IPS-15b (cell line): ENCODE results near the gene SLC48A1.

Experiments
- H3K27me3 ChIP-seq: one replicate; pipeline ENCODE4 v1.6.1; 2013; ENCODE audit warnings: low read length; ENCODE audit not compliant: control insufficient read depth, insufficient read depth
- H3K36me3 ChIP-seq: one replicate; pipeline ENCODE4 v1.6.1; 2013; ENCODE audit warnings: low read length; ENCODE audit not compliant: control insufficient read depth, insufficient read depth
- H3K4me1 ChIP-seq: one replicate; pipeline ENCODE4 v1.6.1; 2013; ENCODE audit warnings: mild to moderate bottlenecking, low read length; ENCODE audit not compliant: control insufficient read depth, insufficient read depth
- H3K4me3 ChIP-seq: one replicate; pipeline ENCODE4 v1.5.1; 2013; ENCODE audit warnings: low read depth, low read length
- H3K9ac ChIP-seq: one replicate; pipeline ENCODE4 v1.6.1; 2013; ENCODE audit warnings: low read depth, mild to moderate bottlenecking, low read length
- H3K9me3 ChIP-seq: one replicate; pipeline ENCODE4 v1.6.1; 2013; ENCODE audit warnings: mild to moderate bottlenecking, low read length; ENCODE audit not compliant: control insufficient read depth, insufficient read depth

SLC48A1 gene

DNA sequence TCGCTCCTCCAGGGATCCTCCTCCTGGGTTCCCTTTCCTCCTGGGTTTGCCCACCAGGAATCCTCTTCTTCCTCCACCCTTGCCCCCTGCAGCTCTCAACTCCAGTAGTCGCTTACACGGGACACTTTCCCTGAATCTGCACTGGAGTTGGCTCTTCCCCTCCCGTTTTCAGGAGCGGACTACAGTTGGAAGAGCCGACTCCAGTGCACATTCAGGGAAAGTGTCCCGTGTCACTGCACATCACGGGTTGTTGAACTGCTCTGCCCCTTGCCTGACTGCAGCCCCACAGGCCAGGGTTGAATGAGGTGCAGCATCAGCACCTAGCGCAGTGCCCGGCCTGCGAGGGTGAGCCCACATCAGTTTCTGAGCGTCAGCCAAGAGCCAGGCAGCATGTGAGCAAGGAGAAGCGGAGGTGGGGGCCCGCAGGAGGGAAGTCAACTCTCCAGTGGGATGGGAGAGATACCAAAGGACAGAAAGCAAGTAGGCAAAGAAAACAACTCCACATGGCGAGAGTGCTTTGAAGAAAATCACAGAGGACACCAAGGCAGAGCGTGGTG is 27.5 kb upstream of the SLC48A1 start:
- no peak overlapping the region for H3K9ac ChIP-seq
- H3K27me3 ChIP-seq, result no peaks in the 10 kb centered on the region
- H3K4me3 ChIP-seq, result no peak overlapping the region
- no peaks in the 10 kb centered on the region for H3K4me1 ChIP-seq
- no peaks in the 10 kb centered on the region for H3K36me3 ChIP-seq
- H3K9me3 ChIP-seq, result no peaks in the 10 kb centered on the region

DNA sequence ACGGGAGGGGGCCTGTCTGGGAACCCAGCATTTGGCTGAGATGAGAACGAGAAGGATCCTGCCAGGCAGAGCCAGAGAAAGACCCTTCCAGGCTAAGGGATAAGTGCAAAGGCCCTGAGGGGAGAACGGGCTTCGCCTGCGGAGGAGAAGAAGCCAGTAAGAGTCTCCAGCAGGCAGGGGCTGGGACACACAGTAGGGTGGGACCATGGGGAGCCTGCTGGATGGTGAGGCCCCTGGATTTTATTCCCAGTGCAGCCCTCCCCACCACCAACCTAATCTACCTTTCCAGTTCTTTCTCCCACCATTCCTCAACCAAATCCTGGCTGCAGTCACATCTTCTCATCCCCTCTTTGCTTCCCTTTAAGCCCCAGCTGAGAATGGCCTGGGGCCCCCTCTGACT is 27.0 kb upstream of the SLC48A1 start:
- Histone ChIP-seq H3K4me3 (no peak overlapping the region), H3K4me1 (no peaks in the 10 kb centered on the region)

DNA sequence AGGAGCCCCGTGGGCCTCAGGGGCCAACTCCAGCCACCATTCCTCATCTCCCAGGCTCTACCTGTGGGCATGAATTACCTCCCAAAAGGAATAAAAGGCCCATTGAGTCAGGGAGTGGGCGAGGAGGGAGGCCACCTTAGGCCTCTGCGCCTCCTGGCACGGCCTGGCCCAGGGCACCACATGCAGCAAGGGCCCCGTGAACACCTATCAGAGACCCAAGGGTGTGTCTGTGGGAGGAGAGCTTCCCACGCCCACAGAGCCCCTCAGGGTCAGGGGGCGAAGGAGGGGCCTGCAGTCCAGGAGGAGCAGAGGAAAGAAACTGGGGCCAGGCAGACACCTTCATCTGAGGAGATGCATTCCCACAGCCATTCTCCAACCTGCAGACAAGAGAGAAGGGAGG is 26.5 kb upstream of the SLC48A1 start:
- Histone ChIP-seq H3K4me3 (no peak overlapping the region), H3K27me3 (no peaks in the 10 kb centered on the region)

More for the DNA sequence above, 27.0 kb upstream of the SLC48A1 start:
- H3K9ac ChIP-seq, result no peak overlapping the region
- H3K9me3 ChIP-seq, result no peaks in the 10 kb centered on the region
- no peaks in the 10 kb centered on the region for H3K27me3 ChIP-seq
- no peaks in the 10 kb centered on the region for H3K36me3 ChIP-seq

DNA sequence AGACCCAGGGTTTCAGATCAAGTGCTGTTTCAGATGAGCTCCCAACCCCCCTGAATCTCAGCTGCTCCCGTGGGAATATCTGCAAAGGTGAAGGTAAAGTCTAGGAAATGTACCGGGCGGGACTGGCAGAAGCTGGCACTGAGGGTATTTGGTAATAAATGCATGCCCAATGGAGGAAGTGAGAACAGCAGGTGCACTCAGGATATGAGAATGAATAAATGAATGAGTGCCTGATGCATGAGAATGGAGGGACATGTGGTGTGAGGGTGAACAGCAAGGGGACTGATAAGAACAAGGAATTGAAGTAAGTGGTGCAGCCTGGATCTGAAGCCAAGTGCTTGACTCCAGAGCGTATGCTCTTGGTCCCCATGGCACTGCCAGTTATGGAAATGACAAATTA is 25.9 kb upstream of the SLC48A1 start:
- H3K9me3 ChIP-seq, result no peaks in the 10 kb centered on the region
- H3K4me1 ChIP-seq, result no peaks in the 10 kb centered on the region
- no peaks in the 10 kb centered on the region for H3K36me3 ChIP-seq
- no peak overlapping the region for H3K4me3 ChIP-seq
- H3K9ac ChIP-seq, result no peak overlapping the region
- H3K27me3 ChIP-seq, result no peaks in the 10 kb centered on the region

More for the DNA sequence above, 26.5 kb upstream of the SLC48A1 start:
- H3K4me1 ChIP-seq, result no peaks in the 10 kb centered on the region
- no peaks in the 10 kb centered on the region for H3K9me3 ChIP-seq
- no peaks in the 10 kb centered on the region for H3K36me3 ChIP-seq
- H3K9ac ChIP-seq, result no peak overlapping the region

DNA sequence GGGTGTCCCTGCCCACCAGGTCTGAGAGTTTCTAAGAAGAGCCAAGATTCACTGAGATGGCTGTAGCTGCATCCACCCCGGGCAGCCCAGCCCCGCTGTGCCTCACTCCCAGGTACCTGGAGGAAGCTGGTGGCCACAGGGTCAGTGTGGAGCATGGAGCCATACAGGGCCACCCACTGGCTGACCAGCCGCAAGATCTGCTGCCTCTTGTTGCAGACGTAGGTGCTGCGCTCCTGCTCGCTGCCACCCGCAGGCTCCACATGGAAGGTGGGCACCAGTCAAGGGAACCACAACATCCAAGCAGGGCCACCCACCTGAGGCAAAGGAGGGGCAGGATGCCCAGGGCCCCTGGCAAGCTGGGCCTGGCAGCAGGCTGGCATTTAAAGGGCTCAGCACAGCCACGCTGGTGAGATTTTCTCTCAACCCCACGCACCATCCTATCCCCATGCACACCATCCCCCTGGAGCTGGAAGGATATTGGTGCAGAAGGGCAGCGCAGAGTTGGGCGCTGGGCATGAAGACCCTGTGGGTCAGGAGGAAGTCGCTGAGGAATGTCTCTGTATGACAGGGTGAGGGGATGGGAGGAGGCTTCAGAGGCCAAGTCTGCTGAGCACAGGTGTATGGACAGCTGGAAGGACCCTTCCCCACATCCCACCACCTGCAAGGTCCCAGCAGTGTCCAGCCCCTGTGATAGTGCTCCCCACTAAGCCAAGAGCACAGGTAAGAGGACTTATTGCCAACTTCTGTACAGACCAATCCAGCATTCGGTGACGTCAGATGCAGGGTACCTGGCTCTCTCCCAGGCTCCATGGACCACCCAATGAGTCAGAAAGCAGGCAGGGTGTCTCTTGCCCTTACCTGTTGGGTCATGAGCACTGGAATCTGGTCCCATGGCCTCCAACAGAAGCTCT is 25.2 kb upstream of the SLC48A1 start:
- no peak overlapping the region for H3K9ac ChIP-seq
- H3K4me3 ChIP-seq, result no peak overlapping the region
- no peaks in the 10 kb centered on the region for H3K4me1 ChIP-seq
- no peaks in the 10 kb centered on the region for H3K36me3 ChIP-seq
- H3K27me3 ChIP-seq, result no peaks in the 10 kb centered on the region
- no peaks in the 10 kb centered on the region for H3K9me3 ChIP-seq

DNA sequence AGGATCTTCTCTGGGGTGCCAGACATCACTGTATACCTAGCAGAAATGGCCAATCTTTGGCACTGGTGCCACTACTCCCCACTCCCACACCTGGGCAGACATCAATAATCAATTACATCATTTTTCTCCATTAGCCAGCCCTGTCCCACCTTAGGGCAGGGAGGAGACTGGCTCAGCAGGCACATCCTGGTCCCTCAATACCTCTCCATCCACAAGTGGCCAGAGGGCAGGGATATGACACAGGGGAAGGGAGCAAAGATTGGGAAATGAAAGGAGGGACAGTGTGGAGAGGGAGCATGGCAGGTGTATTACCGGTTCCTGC is 24.6 kb upstream of the SLC48A1 start:
- H3K4me1 ChIP-seq, result no peaks in the 10 kb centered on the region
- no peaks in the 10 kb centered on the region for H3K27me3 ChIP-seq
- no peaks in the 10 kb centered on the region for H3K36me3 ChIP-seq
- H3K9me3 ChIP-seq, result no peaks in the 10 kb centered on the region
- H3K9ac ChIP-seq, result no peak overlapping the region
- H3K4me3 ChIP-seq, result no peak overlapping the region

DNA sequence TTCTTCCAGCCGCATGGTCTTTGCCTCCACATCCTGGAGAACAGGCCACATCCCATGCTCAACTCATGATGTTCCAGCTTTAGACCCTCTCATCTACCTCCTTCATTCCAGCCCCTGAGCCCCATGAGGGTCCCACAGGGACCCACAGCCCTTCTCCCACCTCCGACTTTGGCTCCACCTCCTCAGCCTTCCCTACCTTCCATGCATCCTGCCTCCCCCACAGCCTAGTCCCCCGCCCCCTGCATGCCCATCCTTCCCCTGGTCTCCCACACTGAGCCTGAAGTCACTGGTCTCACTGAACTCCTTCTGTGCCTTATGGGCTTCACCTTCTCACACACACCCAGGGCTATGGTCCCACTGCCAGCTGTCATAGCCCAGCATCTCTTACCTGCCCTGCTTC is 24.1 kb upstream of the SLC48A1 start:
- no peaks in the 10 kb centered on the region for H3K9me3 ChIP-seq
- no peak overlapping the region for H3K9ac ChIP-seq
- no peaks in the 10 kb centered on the region for H3K4me1 ChIP-seq
- H3K36me3 ChIP-seq, result no peaks in the 10 kb centered on the region
- no peak overlapping the region for H3K4me3 ChIP-seq
- no peaks in the 10 kb centered on the region for H3K27me3 ChIP-seq

DNA sequence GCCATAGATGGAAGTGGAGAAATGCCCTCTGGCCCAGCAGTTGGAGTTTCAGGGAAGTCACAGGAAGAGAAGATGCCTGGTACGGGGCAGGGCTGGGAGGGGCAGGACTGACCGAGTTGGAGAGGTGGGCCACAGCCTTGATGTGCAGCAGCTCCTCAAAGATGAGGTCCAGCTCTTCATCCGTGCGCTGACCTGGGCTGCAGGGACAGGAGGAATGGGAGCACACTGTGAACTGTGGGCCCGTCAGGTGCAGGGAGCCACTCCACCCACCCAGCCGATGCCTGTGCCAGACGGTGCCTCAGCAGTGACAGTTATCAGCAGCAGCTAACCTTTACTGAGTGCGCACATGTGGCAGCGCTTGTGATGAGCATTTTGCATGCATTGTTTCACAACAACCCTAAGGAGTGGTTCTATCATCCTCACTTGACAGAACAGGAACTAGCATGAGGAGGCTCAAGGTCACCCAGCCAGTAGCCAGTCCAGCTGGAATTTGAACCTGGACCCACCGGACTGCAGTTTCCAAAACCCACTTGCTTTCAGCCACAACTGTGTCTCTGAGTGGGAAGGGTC is 22.7 kb upstream of the SLC48A1 start:
- Histone ChIP-seq H3K27me3 (no peaks in the 10 kb centered on the region), H3K4me3 (no peak overlapping the region), H3K9ac (no peak overlapping the region), H3K9me3 (no peaks in the 10 kb centered on the region), H3K36me3 (no peaks in the 10 kb centered on the region), H3K4me1 (no peaks in the 10 kb centered on the region)

DNA sequence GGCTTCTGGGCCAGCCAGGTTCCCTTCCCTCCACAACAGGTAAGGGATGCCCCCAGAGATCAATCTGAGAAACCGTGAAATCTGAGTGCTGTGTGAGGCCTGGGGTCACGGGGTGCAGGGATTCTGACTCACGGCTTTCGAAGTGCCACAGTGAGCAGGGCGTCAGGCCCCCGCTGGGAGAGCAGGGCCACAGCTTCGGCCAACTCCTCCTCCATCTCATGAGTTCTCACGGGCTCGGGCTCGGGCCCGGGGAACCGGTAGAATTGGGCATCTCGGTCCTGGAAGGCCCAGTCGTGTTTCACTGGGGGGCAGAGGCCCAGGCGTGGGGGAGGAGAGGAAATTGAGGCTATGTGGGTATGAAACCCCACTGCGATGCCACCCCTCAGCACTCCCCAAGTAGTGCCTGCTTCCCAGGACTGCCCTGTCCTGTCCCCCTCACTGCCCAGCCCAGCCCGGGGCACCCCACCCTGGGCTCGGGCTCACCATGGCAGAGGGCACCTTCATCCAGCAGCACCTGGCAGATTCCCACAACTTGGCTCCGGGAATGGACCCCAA is 22.0 kb upstream of the SLC48A1 start:
- H3K9me3 ChIP-seq, result no peaks in the 10 kb centered on the region
- no peaks in the 10 kb centered on the region for H3K4me1 ChIP-seq
- no peak overlapping the region for H3K9ac ChIP-seq
- peaks cover 5% of the 10 kb centered on the region for H3K36me3 ChIP-seq
- no peaks in the 10 kb centered on the region for H3K27me3 ChIP-seq
- H3K4me3 ChIP-seq, result no peak overlapping the region

DNA sequence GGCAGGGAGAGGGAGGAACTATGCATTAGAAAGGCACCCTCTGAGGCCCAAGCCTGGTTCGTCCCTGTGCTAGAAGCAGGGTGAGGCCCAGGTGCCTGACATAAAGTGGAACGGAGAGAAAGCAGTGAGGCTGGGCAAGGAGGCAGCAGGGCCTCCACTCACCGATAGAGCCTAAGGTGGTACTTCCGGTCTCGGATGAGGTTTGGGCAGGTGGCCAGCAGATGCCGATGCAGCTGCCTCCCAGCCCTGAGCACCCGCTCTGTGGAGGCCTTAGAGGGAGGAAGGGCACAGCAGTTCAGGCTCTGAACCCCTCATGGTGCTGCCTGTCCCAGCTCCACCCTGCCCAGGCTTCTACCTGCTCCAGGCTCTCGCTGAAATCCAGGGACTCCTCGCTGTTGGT is 21.5 kb upstream of the SLC48A1 start:
- H3K9ac ChIP-seq, result no peak overlapping the region
- no peaks in the 10 kb centered on the region for H3K4me1 ChIP-seq
- H3K27me3 ChIP-seq, result no peaks in the 10 kb centered on the region
- no peaks in the 10 kb centered on the region for H3K9me3 ChIP-seq
- H3K4me3 ChIP-seq, result no peak overlapping the region
- peaks cover 6% of the 10 kb centered on the region for H3K36me3 ChIP-seq

DNA sequence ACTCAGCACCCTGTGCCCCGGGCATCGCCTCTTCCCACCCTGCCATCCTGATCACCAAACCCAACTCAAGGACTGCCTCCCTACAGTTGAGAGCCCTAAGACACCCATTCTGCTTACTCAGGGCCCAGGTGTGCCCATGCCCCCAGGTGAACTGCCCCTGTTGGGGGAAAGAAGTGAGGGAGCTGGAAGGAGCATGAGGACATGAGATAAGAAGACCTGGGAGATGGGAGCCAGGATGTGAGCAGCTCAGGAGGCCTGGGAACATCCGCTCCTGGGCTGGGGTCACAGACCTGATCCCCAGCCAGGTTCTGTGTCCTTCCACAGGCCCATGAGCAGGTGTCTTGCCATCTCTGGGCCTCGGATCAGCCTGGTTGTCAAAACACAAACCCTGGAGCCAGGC is 20.9 kb upstream of the SLC48A1 start:
- Histone ChIP-seq H3K9ac (no peak overlapping the region), H3K9me3 (no peaks in the 10 kb centered on the region), H3K4me1 (no peaks in the 10 kb centered on the region), H3K27me3 (peaks cover 2% of the 10 kb centered on the region), H3K4me3 (no peak overlapping the region), H3K36me3 (peaks cover 6% of the 10 kb centered on the region)

DNA sequence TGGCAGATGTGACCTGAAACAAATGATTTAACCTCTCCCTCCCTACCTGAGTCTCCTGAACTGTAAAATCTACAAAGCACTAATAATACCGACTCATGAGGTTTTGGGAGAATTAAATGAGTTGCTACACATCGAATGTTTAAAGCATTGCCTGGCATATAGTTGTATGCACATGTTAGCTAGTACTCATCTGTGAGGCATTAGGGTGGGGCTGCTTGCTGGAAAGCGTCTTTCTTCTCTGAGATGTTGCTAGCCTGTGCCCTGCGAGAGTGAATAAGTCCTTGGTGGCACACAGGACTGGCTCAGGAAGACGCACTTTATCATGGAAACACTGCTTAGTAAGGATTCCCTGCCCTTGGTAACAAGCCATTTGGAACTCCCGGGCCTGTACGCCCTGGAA is 20.5 kb upstream of the SLC48A1 start:
- Histone ChIP-seq H3K27me3 (peaks cover 6% of the 10 kb centered on the region), H3K9ac (no peak overlapping the region), H3K4me1 (no peaks in the 10 kb centered on the region)

More for the DNA sequence above, 20.5 kb upstream of the SLC48A1 start:
- Histone ChIP-seq H3K9me3 (no peaks in the 10 kb centered on the region), H3K36me3 (peaks cover 7% of the 10 kb centered on the region), H3K4me3 (no peak overlapping the region)
